Cortex of kidney (tissue), 1 donor: ENCODE measurements around the gene COL18A1.
"Not testable (repeated sequence)": the region's sequence is repeated elsewhere in the genome, so short reads cannot be mapped to it uniquely, and the experiment has no call there.

Source experiments
- DNase-seq: peaks from one replicate; lab custom pipeline; 2025; lab: John Stamatoyannopoulos, UW

Gene COL18A1

GRCh38 chr21:45404730-45405270 lies at the start of gene COL18A1:
TSS of gene COL18A1 (plus strand) at chr21:45405165. CDS start at chr21:45405231, 66 bp downstream.
- no peak for DNase-seq

DNA sequence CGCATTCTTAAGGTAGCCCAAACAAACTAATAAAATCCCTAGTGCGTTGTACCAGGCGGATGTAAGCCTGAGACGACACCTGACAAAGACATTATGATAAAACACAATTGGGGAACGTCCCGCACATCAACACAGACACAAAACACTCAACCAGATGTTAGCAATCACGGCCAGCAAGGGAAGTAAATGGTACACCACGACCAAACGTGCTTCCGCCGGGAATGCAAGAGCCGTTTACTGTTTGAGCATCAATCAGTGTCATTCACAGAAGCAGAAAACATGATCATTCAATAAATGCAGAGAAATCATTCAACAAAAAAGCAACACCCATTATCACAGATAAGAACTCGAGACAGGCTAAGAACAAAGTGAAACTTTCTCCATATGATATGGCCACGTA lies 49.4 kb upstream of the COL18A1 start:
- DNase-seq, result no peak

DNA sequence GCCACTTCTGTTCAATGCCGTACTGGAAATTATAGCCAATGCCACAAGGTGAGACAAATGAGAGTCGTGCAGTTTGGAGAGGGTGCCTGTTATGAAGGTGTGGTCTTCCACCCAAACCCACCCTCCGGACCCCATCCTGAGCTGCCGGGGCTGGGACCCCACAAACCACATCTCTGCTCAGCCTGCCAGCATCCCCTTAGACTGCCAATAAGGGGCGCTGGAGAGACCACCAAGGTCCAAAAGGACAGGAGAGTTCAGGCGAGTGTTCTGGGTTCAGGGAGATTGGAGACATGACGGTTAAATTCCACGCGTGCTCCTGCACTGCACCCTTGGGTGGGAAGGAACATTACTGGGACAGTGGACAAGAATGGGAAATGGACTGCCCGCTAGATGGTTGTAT lies 48.7 kb upstream of the COL18A1 start:
- DNase-seq, result no peak

GRCh38 chr21:45356653-45357435 lies 48.1 kb upstream of the COL18A1 start:
- DNase-seq, result no peak

DNA sequence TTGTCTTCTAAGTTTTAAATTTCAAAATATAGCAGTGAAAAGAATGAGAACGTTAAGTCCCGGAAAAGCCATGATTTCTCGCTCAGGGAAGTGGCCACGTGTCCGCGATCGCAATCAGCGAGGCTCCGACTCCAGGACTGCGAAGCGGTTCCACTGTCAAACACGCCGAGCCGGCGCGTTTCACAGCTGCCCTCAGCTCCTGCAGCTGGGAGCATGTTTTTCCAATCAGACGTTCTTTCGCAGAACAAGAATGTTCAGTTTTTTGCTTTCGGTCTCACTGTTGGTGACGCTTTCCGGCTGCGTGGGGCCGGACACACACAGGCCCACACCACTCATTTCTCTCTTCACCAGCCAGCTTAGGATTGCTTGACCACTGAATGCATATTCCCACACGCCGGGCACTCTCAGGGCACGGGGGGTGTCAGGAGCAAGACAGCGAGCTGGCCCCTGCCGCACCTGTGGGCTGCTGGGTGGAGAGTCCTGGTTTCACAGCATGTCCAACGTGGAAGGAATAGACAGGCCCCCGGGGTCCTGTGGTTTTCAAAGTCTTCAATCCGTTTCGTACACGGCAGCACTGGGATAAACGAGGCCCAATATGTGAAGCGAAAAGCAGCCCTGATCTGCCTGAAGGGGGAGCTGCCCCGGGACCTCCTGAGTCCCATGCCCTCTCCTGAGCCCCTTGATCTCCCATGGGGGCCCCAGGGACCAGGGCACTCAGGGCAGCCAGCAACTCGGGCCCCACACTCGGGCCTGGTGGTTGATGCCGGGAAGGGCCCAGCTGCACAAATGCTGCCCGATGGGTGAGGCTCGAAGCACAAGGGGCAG lies 47.3 kb upstream of the COL18A1 start:
- DNase-seq, result no peak

DNA sequence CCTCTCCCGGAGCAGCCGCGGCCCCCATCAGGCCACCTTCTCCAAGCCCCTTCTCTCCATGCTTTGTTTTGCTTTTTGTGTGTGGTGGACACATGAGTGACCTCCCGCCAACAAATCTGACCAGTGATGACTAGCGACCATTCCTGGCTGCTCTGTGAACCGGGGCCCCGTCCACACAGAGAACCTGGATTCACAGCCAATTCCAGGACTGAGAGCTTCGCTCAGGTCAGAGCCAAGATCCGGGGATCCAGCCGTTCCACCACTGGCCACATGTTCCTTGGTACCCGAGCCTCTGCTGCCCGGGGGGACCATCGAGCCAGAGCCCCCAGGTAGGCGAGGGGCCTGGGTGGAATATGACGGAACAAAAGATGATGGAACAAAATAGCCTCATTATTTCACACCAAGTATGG lies 46.7 kb upstream of the COL18A1 start:
- no peak for DNase-seq

DNA sequence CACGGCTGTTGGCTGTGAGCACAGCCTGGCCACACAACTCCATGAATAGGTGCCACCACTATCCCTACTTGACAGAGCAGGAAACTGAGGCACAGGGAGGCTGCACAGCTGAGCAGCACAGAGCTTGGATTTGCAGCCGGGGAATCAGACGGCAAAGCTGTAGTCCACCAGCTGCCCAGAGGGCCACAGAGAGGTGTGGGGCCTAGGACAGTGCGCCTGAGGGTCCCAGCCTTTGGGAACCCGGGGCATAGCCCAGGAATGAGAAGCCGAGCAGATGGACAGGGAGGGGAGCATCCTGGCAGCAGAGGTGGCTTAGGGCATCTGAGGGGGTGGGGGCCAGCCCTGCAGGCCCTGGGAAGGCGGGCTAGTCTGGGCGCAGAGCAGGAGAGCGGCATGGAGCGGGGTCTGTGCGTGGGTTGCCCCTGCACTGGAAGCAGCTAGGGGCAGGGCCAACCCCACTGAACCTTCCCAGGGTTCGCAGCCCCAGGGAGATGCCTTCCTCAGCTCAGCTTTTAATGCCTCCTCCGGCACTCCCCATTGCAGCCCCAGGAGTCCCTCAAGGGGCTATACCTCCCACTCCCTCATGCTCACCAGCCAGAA lies 46.2 kb upstream of the COL18A1 start:
- no peak for DNase-seq

DNA sequence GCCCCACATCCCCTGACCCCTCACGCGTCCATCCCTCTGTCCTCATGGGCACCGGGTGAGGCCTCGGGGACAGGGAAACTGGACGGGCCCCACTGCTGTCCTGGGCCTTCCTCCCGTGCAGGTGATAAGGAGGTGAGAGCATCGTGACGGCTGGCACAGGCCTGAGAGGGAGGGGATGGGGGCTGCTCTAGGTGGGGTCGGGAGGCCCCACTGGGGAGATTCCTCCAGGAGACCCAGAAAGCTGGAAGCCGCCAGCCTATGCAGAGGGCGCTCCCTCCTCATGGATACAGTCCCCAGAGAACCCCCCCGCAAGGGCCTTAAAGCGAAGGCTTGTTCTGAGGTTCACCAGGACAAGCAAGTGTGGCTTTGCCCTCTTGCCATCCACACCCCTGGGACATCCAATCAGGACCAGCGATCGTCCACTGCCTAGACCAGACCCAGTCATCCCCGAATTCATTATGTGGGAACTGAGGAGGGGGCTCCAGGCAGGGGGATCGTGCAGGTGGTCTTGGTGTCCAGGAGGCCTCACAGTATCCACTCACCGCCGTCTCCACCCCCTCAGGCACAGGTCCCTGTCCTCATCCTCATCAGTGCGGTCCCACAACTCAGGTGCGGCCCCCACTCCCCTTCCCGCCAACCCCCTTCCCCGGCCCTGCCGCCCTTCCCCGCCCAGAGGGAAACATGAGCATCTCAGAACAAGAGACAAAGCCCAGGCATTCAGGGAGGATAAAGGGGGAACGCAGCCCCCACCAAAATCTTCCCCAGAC lies 45.3 kb upstream of the COL18A1 start:
- no peak for DNase-seq

DNA sequence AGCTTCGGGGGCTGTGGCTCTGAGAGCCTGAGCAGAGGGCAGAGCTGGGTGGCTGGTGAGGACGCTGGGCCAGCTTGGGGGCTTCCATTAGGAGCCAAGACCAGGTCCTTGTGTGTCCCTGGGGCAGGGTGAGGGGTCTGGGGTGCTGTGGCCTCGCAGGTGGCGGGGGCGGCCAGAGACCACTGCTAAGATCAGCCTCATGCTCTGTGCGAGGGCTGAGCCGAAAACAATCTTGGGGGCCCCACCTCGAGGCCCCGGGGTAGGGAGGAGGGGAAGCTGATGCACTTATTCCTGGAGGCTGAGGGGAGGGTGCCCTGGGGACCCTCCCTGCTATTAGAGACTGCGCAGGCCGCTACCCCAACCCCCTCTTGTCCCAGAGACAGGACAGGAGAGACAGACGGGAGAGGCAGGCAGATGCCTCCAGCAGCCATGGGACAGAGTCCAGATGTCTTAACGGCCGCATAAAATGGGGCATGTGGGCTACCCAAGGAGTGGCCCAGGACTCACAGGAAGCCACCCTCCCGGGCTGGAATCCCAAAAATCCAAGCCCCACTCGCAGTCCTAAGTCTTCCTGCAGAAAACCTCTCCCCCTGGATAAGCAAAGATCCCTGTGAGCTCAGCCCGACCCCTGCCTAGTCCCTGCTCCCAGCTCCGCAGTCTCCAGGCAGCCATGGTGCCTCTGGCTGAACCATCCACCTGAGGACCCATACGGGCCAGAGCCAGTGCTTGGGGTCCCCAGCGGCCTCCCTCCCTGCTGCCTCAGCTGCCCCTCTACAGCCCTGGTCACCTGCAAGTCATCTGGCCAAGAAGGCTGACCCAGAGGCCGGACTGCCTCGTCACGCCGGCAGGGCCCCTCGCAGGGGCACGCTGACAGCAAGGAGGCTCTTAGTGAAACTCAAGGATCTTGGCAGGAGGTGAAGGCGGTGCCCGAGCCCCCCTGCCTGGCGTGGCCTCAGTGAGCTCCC lies 43.6 kb upstream of the COL18A1 start:
- no peak for DNase-seq

DNA sequence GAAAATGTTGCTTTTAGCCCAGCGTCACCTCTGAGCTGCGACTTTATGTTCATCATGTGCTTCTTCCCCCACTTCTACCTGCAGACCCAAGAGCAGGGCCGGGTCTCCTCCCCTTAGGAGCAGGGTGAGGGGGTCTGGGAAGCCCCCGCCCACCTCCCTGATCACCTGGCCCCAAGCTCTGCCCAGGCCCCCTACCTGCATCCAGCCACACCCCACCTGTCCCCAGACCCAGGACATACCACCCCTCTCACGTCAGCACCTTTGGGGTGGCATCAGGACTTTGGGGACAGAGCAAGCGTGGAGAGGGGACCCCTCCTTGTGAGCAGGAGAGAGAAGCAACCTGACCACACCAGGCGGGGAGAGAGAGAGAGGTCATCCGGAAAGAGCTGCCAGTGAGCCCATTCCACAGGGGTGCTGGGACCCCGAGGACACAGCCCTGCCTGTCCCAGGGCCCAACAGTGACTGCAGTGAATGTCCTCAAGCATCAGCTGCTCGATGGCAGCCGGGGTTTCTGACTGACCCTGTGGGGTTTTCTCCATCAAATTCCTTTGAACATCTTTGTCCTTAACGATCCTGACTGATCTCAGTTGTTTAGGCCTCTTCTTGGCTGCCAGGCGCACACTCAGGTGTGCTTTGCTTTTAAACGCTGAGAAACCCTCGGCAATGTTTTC lies 42.8 kb upstream of the COL18A1 start:
- no peak for DNase-seq

- DNase-seq, result no peak
Observed at GRCh38 chr21:45362748-45363145, 42.2 kb upstream of the COL18A1 start.

- not testable (repeated sequence) for DNase-seq
Observed at GRCh38 chr21:45363272-45363671, 41.7 kb upstream of the COL18A1 start.

- no peak for DNase-seq
Observed at GRCh38 chr21:45363921-45364467, 41.0 kb upstream of the COL18A1 start.

DNA sequence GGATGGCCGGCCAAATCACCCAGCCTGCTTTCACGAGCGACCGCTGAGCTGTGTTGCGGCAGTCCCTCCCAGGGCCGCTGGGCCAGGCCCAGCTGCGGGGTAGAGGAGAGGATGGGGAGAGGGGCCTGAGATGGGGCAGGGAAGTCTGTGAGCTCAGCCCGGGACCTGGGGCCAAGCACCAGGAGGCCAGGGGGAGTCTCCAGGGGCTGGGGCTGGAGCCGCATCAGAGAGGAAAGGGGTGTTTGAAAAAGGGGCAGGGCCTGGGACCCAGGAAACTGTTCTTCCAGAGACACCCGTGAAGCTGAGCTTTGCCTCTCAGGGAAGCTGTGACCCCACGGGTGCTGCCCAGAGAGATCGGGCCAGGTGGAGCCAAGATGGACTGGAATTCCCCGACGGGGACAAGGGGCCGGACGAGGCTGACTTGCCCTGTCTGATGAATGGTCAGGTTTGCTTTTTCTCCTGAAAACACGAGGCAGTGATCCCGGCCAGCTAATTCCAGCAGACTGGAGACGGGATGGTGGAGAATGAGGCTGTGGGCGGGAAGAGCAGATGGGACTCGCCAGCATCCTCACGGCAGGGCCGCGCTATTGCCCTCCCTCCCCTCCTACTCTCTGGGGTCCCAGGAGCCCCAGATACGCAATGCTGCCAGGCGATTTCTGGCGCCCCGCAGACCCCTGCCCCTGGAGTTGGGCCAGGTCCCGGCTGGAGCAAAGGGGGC lies 40.3 kb upstream of the COL18A1 start:
- no peak for DNase-seq

GRCh38 chr21:45365186-45365607 lies 39.8 kb upstream of the COL18A1 start:
- DNase-seq, result no peak

GRCh38 chr21:45365608-45366241 lies 39.2 kb upstream of the COL18A1 start:
- DNase-seq, result no peak

DNA sequence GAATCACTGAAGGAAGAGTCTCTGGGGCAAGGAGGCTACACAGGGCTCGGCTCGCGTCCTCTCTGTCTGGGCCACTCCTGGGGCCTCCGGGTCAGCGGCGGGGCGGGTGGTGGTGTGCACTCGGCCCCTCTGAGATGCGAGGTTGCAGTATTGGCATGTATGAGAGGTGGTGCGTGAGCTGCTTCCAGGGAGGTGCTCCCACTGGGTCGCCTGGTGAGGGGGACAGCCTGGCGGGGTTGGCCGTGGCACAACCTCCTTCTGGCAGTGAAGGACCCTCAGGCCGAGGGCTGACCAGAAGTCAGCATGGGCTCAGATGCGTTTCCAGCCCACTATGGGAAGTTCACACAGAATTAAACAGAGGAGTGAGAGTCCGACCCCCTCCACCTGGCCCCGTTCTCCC lies 38.5 kb upstream of the COL18A1 start:
- no peak for DNase-seq

DNA sequence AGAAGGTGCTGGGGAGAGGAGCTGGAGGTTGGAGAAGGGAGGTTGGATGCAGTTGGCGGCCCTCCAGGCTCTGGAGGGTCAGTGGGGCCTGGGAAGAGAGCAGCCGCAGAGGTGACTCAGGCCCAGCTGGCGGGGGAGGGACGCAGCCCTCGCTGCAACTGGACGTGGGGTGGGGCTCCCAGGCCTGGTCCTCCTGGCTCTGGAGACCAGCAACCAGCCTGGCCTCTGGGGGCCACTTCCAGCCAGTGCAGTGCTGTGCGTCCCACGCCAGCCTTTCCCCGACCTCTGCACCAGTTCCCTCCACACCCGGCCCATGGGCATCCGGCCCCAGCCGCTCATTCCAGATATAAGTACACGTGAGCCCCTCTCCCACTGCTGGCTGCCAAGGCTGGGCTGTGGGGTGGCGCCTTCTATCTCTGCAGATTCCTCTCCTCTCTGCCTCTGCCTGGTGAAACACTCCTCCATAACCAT lies 38.0 kb upstream of the COL18A1 start:
- DNase-seq, result no peak
